Measurements from ENCODE around the gene PLA2G5. TPM values are rescaled to one million over a fixed set of nuclear protein-coding genes. Genes with fewer than 3 reads are reported as not detected.

PLA2G5 gene
- total RNA-seq, 8 experiments from 2014 or later: 0.11 to 14.6 (median 0.55) TPM; not detected in 3

- Histone ChIP-seq H3K4me1 (replicated peaks in 1 of 2) (no peaks in the 10 kb centered on the region), H3K4me3 (no peak overlapping the region), H3K27ac (no peak overlapping the region)
- ATAC-seq (replicated peaks in 6 of 8): no peak
- in situ Hi-C loops (cut with MboI; ENCODE audit: low pct_unique_long_range_greater_than_20kb in 2 of 9, low sequenced_read_pairs in 9 of 9, unreplicated experiment in 9 of 9): no loop called here
- 93 to 100% (median 100%) methylated on average over 2 of the region's 2 CpGs; no CpG with 5 or more reads in 5 of the 10 experiments for WGBS, 10 experiments
Measured at GRCh38 chr1:20073256-20073655, 3.3 kb downstream of the PLA2G5 start.

- peak in 3 of 8 experiments; percentile 60 to 85 (median 82) for ATAC-seq (replicated peaks in 6 of 8)
- no peaks in the 10 kb centered on the region for H3K4me1 ChIP-seq (replicated peaks in 1 of 2)
- in situ Hi-C loops (cut with MboI; ENCODE audit: low pct_unique_long_range_greater_than_20kb in 2 of 9, low sequenced_read_pairs in 9 of 9, unreplicated experiment in 9 of 9): no loop called here
- no peak overlapping the region for H3K27ac ChIP-seq
- no peak overlapping the region for H3K4me3 ChIP-seq
- WGBS, 10 experiments: 13 to 88% (median 74%) methylated on average over 2 to 11 of the region's 11 CpGs; no CpG with 5 or more reads in 1 of the 10 experiments
Measured at GRCh38 chr1:20074055-20074724, 4.2 kb downstream of the PLA2G5 start.

- ATAC-seq (replicated peaks in 6 of 8): peak in 2 of 8 experiments; percentile 78 to 80
- WGBS, 10 experiments: 0 to 100% (median 78%) methylated on average over 1 to 6 of the region's 8 CpGs; no CpG with 5 or more reads in 3 of the 10 experiments
- in situ Hi-C loops (cut with MboI; ENCODE audit: low pct_unique_long_range_greater_than_20kb in 2 of 9, low sequenced_read_pairs in 9 of 9, unreplicated experiment in 9 of 9): no loop called here
- Histone ChIP-seq H3K4me1 (replicated peaks in 1 of 2) (no peaks in the 10 kb centered on the region), H3K4me3 (no peak overlapping the region), H3K27ac (no peak overlapping the region)
Measured at GRCh38 chr1:20074725-20075171, 4.8 kb downstream of the PLA2G5 start.

GRCh38 chr1:20075345-20075744, 5.4 kb downstream of the PLA2G5 start:
- Histone ChIP-seq H3K27ac (no peak overlapping the region), H3K4me1 (replicated peaks in 1 of 2) (no peaks in the 10 kb centered on the region), H3K4me3 (no peak overlapping the region)
- in situ Hi-C loops (cut with MboI; ENCODE audit: low pct_unique_long_range_greater_than_20kb in 2 of 9, low sequenced_read_pairs in 9 of 9, unreplicated experiment in 9 of 9): no loop called here
- 60 to 100% (median 86%) methylated on average over 1 to 2 of the region's 2 CpGs; no CpG with 5 or more reads in 3 of the 10 experiments for WGBS, 10 experiments
- no peak for ATAC-seq (replicated peaks in 6 of 8)

GRCh38 chr1:20076223-20076622, 6.2 kb downstream of the PLA2G5 start:
- WGBS, 10 experiments: 30 to 100% (median 70%) methylated on average over 1 to 5 of the region's 5 CpGs
- Histone ChIP-seq H3K4me1 (replicated peaks in 1 of 2) (no peaks in the 10 kb centered on the region), H3K4me3 (no peak overlapping the region), H3K27ac (no peak overlapping the region)
- ATAC-seq (replicated peaks in 6 of 8): no peak
- in situ Hi-C loops (cut with MboI; ENCODE audit: low pct_unique_long_range_greater_than_20kb in 2 of 9, low sequenced_read_pairs in 9 of 9, unreplicated experiment in 9 of 9): no loop called here

- 25 to 100% (median 86%) methylated on average over 1 to 5 of the region's 5 CpGs; no CpG with 5 or more reads in 2 of the 10 experiments for WGBS, 10 experiments
- in situ Hi-C loops (cut with MboI; ENCODE audit: low pct_unique_long_range_greater_than_20kb in 2 of 9, low sequenced_read_pairs in 9 of 9, unreplicated experiment in 9 of 9): no loop called here
- no peak overlapping the region for H3K27ac ChIP-seq
- no peak overlapping the region for H3K4me3 ChIP-seq
- peak in 2 of 8 experiments; percentile 15 to 55 for ATAC-seq (replicated peaks in 6 of 8)
- no peaks in the 10 kb centered on the region for H3K4me1 ChIP-seq (replicated peaks in 1 of 2)
Measured at GRCh38 chr1:20076710-20077461, 6.9 kb downstream of the PLA2G5 start.

- in situ Hi-C loops (cut with MboI; ENCODE audit: low pct_unique_long_range_greater_than_20kb in 2 of 9, low sequenced_read_pairs in 9 of 9, unreplicated experiment in 9 of 9): no loop called here
Measured at GRCh38 chr1:20078171-20078651, 8.2 kb downstream of the PLA2G5 start.

GRCh38 chr1:20078711-20079110, 8.7 kb downstream of the PLA2G5 start:
- no peaks in the 10 kb centered on the region for H3K4me1 ChIP-seq (replicated peaks in 1 of 2)
- in situ Hi-C loops (cut with MboI; ENCODE audit: low pct_unique_long_range_greater_than_20kb in 2 of 9, low sequenced_read_pairs in 9 of 9, unreplicated experiment in 9 of 9): no loop called here
- no peak overlapping the region for H3K27ac ChIP-seq
- H3K4me3 ChIP-seq: no peak overlapping the region
- ATAC-seq (replicated peaks in 6 of 8): no peak
- WGBS, 10 experiments: 34 to 100% (median 83%) methylated on average over 1 to 5 of the region's 5 CpGs; no CpG with 5 or more reads in 2 of the 10 experiments

More at GRCh38 chr1:20078171-20078651, 8.2 kb downstream of the PLA2G5 start:
- no peak for ATAC-seq (replicated peaks in 6 of 8)
- H3K27ac ChIP-seq: no peak overlapping the region
- no peaks in the 10 kb centered on the region for H3K4me1 ChIP-seq (replicated peaks in 1 of 2)
- WGBS, 10 experiments: 13 to 92% (median 66%) methylated on average over 1 to 8 of the region's 8 CpGs; no CpG with 5 or more reads in 1 of the 10 experiments
- no peak overlapping the region for H3K4me3 ChIP-seq

- ATAC-seq (replicated peaks in 6 of 8): no peak
- H3K4me3 ChIP-seq: no peak overlapping the region
- 17 to 100% (median 67%) methylated on average over 2 to 7 of the region's 8 CpGs; no CpG with 5 or more reads in 2 of the 10 experiments for WGBS, 10 experiments
- H3K27ac ChIP-seq: no peak overlapping the region
- in situ Hi-C loops (cut with MboI; ENCODE audit: low pct_unique_long_range_greater_than_20kb in 2 of 9, low sequenced_read_pairs in 9 of 9, unreplicated experiment in 9 of 9): no loop called here
- no peaks in the 10 kb centered on the region for H3K4me1 ChIP-seq (replicated peaks in 1 of 2)
Measured at GRCh38 chr1:20079661-20080305, 9.8 kb downstream of the PLA2G5 start.

GRCh38 chr1:20080441-20081352, 10.7 kb downstream of the PLA2G5 start:
- no peak for ATAC-seq (replicated peaks in 6 of 8)
- WGBS, 10 experiments: 60 to 88% (median 81%) methylated on average over 3 to 15 of the region's 20 CpGs; no CpG with 5 or more reads in 1 of the 10 experiments
- in situ Hi-C loops (cut with MboI; ENCODE audit: low pct_unique_long_range_greater_than_20kb in 2 of 9, low sequenced_read_pairs in 9 of 9, unreplicated experiment in 9 of 9): no loop called here
- Histone ChIP-seq H3K4me3 (no peak overlapping the region), H3K4me1 (replicated peaks in 1 of 2) (no peaks in the 10 kb centered on the region), H3K27ac (no peak overlapping the region)

GRCh38 chr1:20081353-20081810, 11.4 kb downstream of the PLA2G5 start:
- ATAC-seq (replicated peaks in 6 of 8): no peak
- 67 to 92% (median 80%) methylated on average over 1 to 8 of the region's 8 CpGs; no CpG with 5 or more reads in 3 of the 10 experiments for WGBS, 10 experiments

GRCh38 chr1:20082772-20083171, 12.8 kb downstream of the PLA2G5 start:
- in situ Hi-C loops (cut with MboI; ENCODE audit: low pct_unique_long_range_greater_than_20kb in 2 of 9, low sequenced_read_pairs in 9 of 9, unreplicated experiment in 9 of 9): no loop called here
- no peaks in the 10 kb centered on the region for H3K4me1 ChIP-seq (replicated peaks in 1 of 2)
- no peak for ATAC-seq (replicated peaks in 6 of 8)
- WGBS, 10 experiments: 0 to 100% (median 72%) methylated on average over 1 to 2 of the region's 2 CpGs; no CpG with 5 or more reads in 2 of the 10 experiments
- no peak overlapping the region for H3K27ac ChIP-seq
- no peak overlapping the region for H3K4me3 ChIP-seq

More at GRCh38 chr1:20081353-20081810, 11.4 kb downstream of the PLA2G5 start:
- H3K4me3 ChIP-seq: no peak overlapping the region
- no peaks in the 10 kb centered on the region for H3K4me1 ChIP-seq (replicated peaks in 1 of 2)
- in situ Hi-C loops (cut with MboI; ENCODE audit: low pct_unique_long_range_greater_than_20kb in 2 of 9, low sequenced_read_pairs in 9 of 9, unreplicated experiment in 9 of 9): no loop called here
- no peak overlapping the region for H3K27ac ChIP-seq
